ENCODE results near the gene SBNO1. TPM values are rescaled to one million over a fixed set of nuclear protein-coding genes. Genes with fewer than 3 reads are reported as not detected.

The SBNO1 gene
- total and polyA plus RNA-seq, 2 donors (not counting 3 experiments of a cell fraction or from before 2014, with no cell fraction given): 4.8 to 34.2 TPM

DNA sequence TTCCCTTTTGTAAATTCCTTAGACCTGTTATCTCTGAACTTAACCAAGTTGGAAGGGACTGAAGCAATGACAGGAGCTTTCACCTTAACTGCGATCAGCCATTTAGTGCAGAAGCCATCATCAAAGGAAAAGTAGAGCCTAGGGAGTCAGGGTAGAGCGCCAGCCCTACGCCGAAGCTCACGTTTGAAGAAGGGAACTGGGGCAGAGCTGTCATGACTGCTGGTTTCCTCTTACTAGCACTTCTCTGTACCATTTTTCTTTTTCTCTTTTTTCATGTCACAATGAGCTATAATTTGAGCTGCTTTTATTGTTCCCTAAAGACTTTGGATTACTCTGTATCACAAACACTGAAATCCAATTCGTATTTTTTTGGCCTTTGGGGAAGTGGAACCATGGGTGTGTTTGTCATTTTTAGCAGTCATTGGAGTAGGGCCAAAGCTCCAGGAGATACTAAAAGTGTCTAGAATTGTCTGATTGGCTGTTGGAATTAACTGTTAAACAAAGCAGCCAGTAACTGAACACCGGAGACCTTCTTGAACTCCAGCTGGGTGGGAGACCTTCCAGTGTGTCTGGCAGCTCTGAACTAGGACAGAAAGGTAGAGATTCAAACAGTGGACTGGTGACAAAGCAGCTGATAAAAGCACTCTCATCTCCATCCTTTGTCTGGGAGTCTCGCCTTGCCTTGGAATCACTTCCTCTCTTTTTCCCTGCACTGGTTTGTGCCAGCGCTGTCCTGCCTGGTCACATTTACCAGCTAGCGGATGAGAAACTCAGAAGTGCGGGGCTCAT is 122.3 kb downstream of the SBNO1 start:
- Histone ChIP-seq H3K36me3 (ENCODE audit: control insufficient read depth in 2 of 2, extremely low read depth in 1 of 2, insufficient read depth in 2 of 2, low read length in 2 of 2) (no peaks in the 10 kb centered on the region), H3K4me3 (replicated peaks in 1 of 3; ENCODE audit: insufficient read depth in 1 of 3, low read depth in 1 of 3, low read length in 3 of 3) (no peak overlapping the region), H4K20me1 (replicated peaks; ENCODE audit: control insufficient read depth, extremely low read depth, insufficient read depth, low read length) (no peaks in the 10 kb centered on the region), H3K9me1 (replicated peaks; ENCODE audit: control insufficient read depth, extremely low read depth, insufficient read depth, low read length) (no peaks in the 10 kb centered on the region), H3K9ac (replicated peaks; ENCODE audit: extremely low read depth, insufficient read depth, low read length) (peak overlapping the region; percentile 8), H3K4me1 (ENCODE audit: control insufficient read depth, extremely low read depth, insufficient read depth, low read length) (peaks cover 10% of the 10 kb centered on the region), H3K4me2 (ENCODE audit: insufficient read depth, low read length) (no peak overlapping the region), H3K27me3 (ENCODE audit: control insufficient read depth in 2 of 2, insufficient read depth in 2 of 2, low read length in 2 of 2) (no peaks in the 10 kb centered on the region), H3K9me3 (replicated peaks; ENCODE audit: control insufficient read depth, insufficient read depth, low read length) (no peaks in the 10 kb centered on the region), H3K27ac (ENCODE audit: insufficient read depth, low read depth, low read length) (peak overlapping the region; percentile 36), H2AFZ (ENCODE audit: low read depth, low read length) (peak overlapping the region; percentile 1), H3K79me2 (ENCODE audit: control insufficient read depth, insufficient read depth, low read length) (peaks cover 25% of the 10 kb centered on the region)
- peak; percentile 51 for DNase-seq (ENCODE audit: low read depth, low spot score)
- POLR2A ChIA-PET: interaction anchor here (0.6 to 1.5 kb wide), 2 partner anchors 10 to 473 kb away, joined by 3 to 10 read pairs; partner anchors contain the start of genes MPHOSPH9 and MTRFR
- peak; percentile 38 for FAIRE-seq
- dilution Hi-C loops (cut with MboI; ENCODE audit: extremely low pct_ligation_motif_present, low sequenced_read_pairs) (no loop called here), intact Hi-C loops (cut with micrococcal nuclease) (no loop called here)
- no TSS peak for BruUV-seq (replicated peaks)
- TF ChIP-seq JUN (IDR thresholded peaks at IDR 0.05; ENCODE audit: borderline replicate concordance, insufficient read depth, insufficient read length, low read depth): no peak
- no peak for TF ChIP-seq MYC (IDR thresholded peaks at IDR 0.05; ENCODE audit: low read depth, low read length)
- TF ChIP-seq EZH2 (IDR thresholded peaks at IDR 0.05; ENCODE audit: borderline replicate concordance, low read depth, low read length, severe bottlenecking): no peak
- TF ChIP-seq POLR2A (IDR thresholded peaks at IDR 0.05; ENCODE audit: low read depth, low read length): no peak
- CTCF ChIA-PET: interaction anchor here (1.6 to 13.1 kb wide), 2 partner anchors 13 to 199 kb away, joined by 4 to 255 read pairs; no protein-coding TSS in a partner anchor

Small RNA genes within 50 kb of the gene (small RNA-seq; reads per million reads assigned to genes)
- not detected for gene RF00019 (ENCODE audit: insufficient read depth, insufficient read length, low read depth, low replicate concordance)
- not detected for gene RNA5SP375 (ENCODE audit: insufficient read depth, insufficient read length, low read depth, low replicate concordance)

Other genes with a start within 250 kb of the SBNO1 start
- gene PITPNM2, start 213.8 kb downstream of the SBNO1 start, total RNA-seq: 15.9 and 21.4 TPM in 2 replicates
- 4.2 and 4.4 TPM in 2 replicates for gene PITPNM2, start 213.8 kb downstream of the SBNO1 start, polyA plus RNA-seq
- gene MPHOSPH9, start 131.7 kb downstream of the SBNO1 start, total RNA-seq: 42.4 and 55.6 TPM in 2 replicates
- 6.4 and 7.8 TPM in 2 replicates for gene MPHOSPH9, start 131.7 kb downstream of the SBNO1 start, polyA plus RNA-seq
- 12.0 and 14.4 TPM in 2 replicates for gene MTRFR, start 131.4 kb downstream of the SBNO1 start, total RNA-seq
- gene MTRFR, start 131.4 kb downstream of the SBNO1 start, polyA plus RNA-seq: 8.8 and 9.1 TPM in 2 replicates
- gene CDK2AP1, start 93.0 kb downstream of the SBNO1 start, total RNA-seq: 320 and 329 TPM in 2 replicates
- gene CDK2AP1, start 93.0 kb downstream of the SBNO1 start, polyA plus RNA-seq: 259 and 345 TPM in 2 replicates
- gene KMT5A, start 19.3 kb upstream of the SBNO1 start, total RNA-seq: 75.4 and 77.4 TPM in 2 replicates
- gene KMT5A, start 19.3 kb upstream of the SBNO1 start, polyA plus RNA-seq: 22.3 and 26.1 TPM in 2 replicates
- 4.6 and 7.2 TPM in 2 replicates for gene RILPL2, start 71.8 kb upstream of the SBNO1 start, total RNA-seq
- gene RILPL2, start 71.8 kb upstream of the SBNO1 start, polyA plus RNA-seq: 3.0 and 3.3 TPM in 2 replicates
- gene SNRNP35, start 93.3 kb upstream of the SBNO1 start, total RNA-seq: 27.9 and 30.6 TPM in 2 replicates
- gene SNRNP35, start 93.3 kb upstream of the SBNO1 start, polyA plus RNA-seq: 14.6 and 15.9 TPM in 2 replicates
- gene RILPL1, start 168.9 kb upstream of the SBNO1 start, total RNA-seq: 29.7 and 30.4 TPM in 2 replicates
- gene RILPL1, start 168.9 kb upstream of the SBNO1 start, polyA plus RNA-seq: 34.3 and 38.4 TPM in 2 replicates
- 284 and 293 TPM in 2 replicates for gene TMED2, start 219.7 kb upstream of the SBNO1 start, total RNA-seq
- gene TMED2, start 219.7 kb upstream of the SBNO1 start, polyA plus RNA-seq: 125 and 142 TPM in 2 replicates
- gene DDX55, start 237.3 kb upstream of the SBNO1 start, total RNA-seq: 25.9 and 29.5 TPM in 2 replicates
- 17.6 and 17.8 TPM in 2 replicates for gene DDX55, start 237.3 kb upstream of the SBNO1 start, polyA plus RNA-seq